Liver (tissue), 9 donors: Measurements from ENCODE around the gene RPS6KB2. TPM values are rescaled to one million over a fixed set of nuclear protein-coding genes. Genes with fewer than 3 reads are reported as not detected.

Experiments
- DNase-seq: peaks from one replicate; pipeline ENCODE4 v3.0.0-alpha.2; 2017; ENCODE audit warnings: low spot score
- H3K27ac ChIP-seq, 2 donors: one replicate each; pipeline ENCODE4 v1.7.0; 2013; ENCODE audit warnings: inconsistent platforms in 2 of 2, low read length in 2 of 2, control low read depth in 1 of 2, low read depth in 1 of 2, mild to moderate bottlenecking in 1 of 2
- H3K27me3 ChIP-seq, 4 donors: one replicate each; pipeline versions ENCODE4 v1.6.1 to v1.7.0; 2013; ENCODE audit warnings: low read length in 3 of 4, inconsistent platforms in 1 of 4, mild to moderate bottlenecking in 1 of 4, moderate library complexity in 1 of 4; ENCODE audit not compliant: control insufficient read depth in 4 of 4, insufficient read depth in 4 of 4
- H3K36me3 ChIP-seq, 4 donors: one replicate each; pipeline versions ENCODE4 v1.6.1 to v1.7.0; 2013; ENCODE audit warnings: low read length in 3 of 4, mild to moderate bottlenecking in 3 of 4, low read depth in 1 of 4, moderate library complexity in 1 of 4; ENCODE audit not compliant: control insufficient read depth in 4 of 4, insufficient read depth in 3 of 4
- H3K4me1 ChIP-seq, 4 donors: one replicate each; pipeline versions ENCODE4 v1.6.1 to v1.7.0; 2013; ENCODE audit warnings: low read length in 3 of 4, mild to moderate bottlenecking in 3 of 4, moderate library complexity in 1 of 4; ENCODE audit not compliant: control insufficient read depth in 4 of 4, insufficient read depth in 4 of 4
- H3K4me3 ChIP-seq, 3 donors: one replicate each; pipeline versions ENCODE4 v1.6.1 to v1.7.0; 2013; ENCODE audit warnings: low read length in 3 of 3, control low read depth in 1 of 3, low read depth in 1 of 3, mild to moderate bottlenecking in 1 of 3
- H3K9ac ChIP-seq, 2 donors: one replicate each; pipeline ENCODE4 v1.7.0; 2013; ENCODE audit warnings: low read length in 2 of 2, mild to moderate bottlenecking in 2 of 2, moderate library complexity in 2 of 2, control low read depth in 1 of 2, low read depth in 1 of 2
- H3K9me3 ChIP-seq, 4 donors: one replicate each; pipeline versions ENCODE4 v1.6.1 to v1.7.0; 2013; ENCODE audit warnings: low read length in 3 of 4; ENCODE audit not compliant: control insufficient read depth in 4 of 4
- EGR1 ChIP-seq, 2 donors: IDR thresholded peaks; 2 replicates each; pipeline ENCODE4 v1.6.1; 2016 to 2018; ENCODE audit warnings: antibody characterized with exemption in 2 of 2, low read depth in 2 of 2
- FOXA1 ChIP-seq: IDR thresholded peaks from 2 replicates; pipeline ENCODE4 v1.6.1; 2016; ENCODE audit warnings: antibody characterized with exemption
- FOXA2 ChIP-seq: IDR thresholded peaks from 2 replicates; pipeline ENCODE4 v1.6.1; 2016; ENCODE audit warnings: antibody characterized with exemption
- GABPA ChIP-seq, 2 donors: IDR thresholded peaks in 1 of 2; conservative IDR thresholded peaks in 1 of 2; 2 replicates each; pipeline ENCODE4 v1.6.1; 2016; ENCODE audit warnings: antibody characterized with exemption in 2 of 2, mild to moderate bottlenecking in 1 of 2, moderate library complexity in 1 of 2
- HNF4A ChIP-seq, 2 donors: conservative IDR thresholded peaks; 2 replicates each; pipeline ENCODE4 v1.6.1; 2016; ENCODE audit warnings: antibody characterized with exemption in 2 of 2, mild to moderate bottlenecking in 2 of 2
- HNF4G ChIP-seq: IDR thresholded peaks from 2 replicates; pipeline ENCODE4 v1.6.1; 2016; ENCODE audit warnings: antibody characterized with exemption
- JUND ChIP-seq, 2 donors: IDR thresholded peaks; 2 replicates each; pipeline ENCODE4 v1.6.1; 2016; ENCODE audit warnings: antibody characterized with exemption in 2 of 2
- NR2F2 ChIP-seq: IDR thresholded peaks from 2 replicates; pipeline ENCODE4 v1.6.1; 2016; ENCODE audit warnings: antibody characterized with exemption
- RAD21 ChIP-seq, 2 donors: IDR thresholded peaks; 2 replicates each; pipeline ENCODE4 v1.6.1; 2016; ENCODE audit warnings: antibody characterized with exemption in 2 of 2, mild to moderate bottlenecking in 2 of 2
- RXRA ChIP-seq, 2 donors: IDR thresholded peaks; 2 replicates each; pipeline ENCODE4 v1.6.1; 2017 to 2018; ENCODE audit warnings: antibody characterized with exemption in 2 of 2, mild to moderate bottlenecking in 1 of 2
- SP1 ChIP-seq: IDR thresholded peaks from 2 replicates; pipeline ENCODE4 v1.6.1; 2018; ENCODE audit warnings: antibody characterized with exemption, mild to moderate bottlenecking
- TAF1 ChIP-seq: conservative IDR thresholded peaks from 2 replicates; pipeline ENCODE4 v1.6.1; 2016; ENCODE audit warnings: antibody characterized with exemption, mild to moderate bottlenecking
- YY1 ChIP-seq: IDR thresholded peaks from 2 replicates; pipeline ENCODE4 v1.6.1; 2016; ENCODE audit warnings: antibody characterized with exemption, mild to moderate bottlenecking
- WGBS: extraction: QIAGEN DNeasy Blood & Tissue Kit; methylation state at CpG from one replicate; pipeline ENCODE4 v1.1.7; 2013; 5-methylcytosine and 5-hydroxymethylcytosine counted together
- polyA plus RNA-seq, 2 donors: library from polyadenylated mRNA; stranded (reverse) in 1 of 2; unstranded in 1 of 2; fragments of 200-250 nt in 1 of 2; fragments of >200 nt in 1 of 2; fragmentation: Nextera tagmentation in 1 of 2; extraction: Ambion mirVana in 1 of 2; gene quantifications; one replicate each; pipeline versions ENCODE4 v1.2.1 to v1.2.3, GENCODE V29; 2013 to 2015
- total RNA-seq, 2 donors: library from RNA; depleted of rRNA; stranded (reverse); fragments of >200 nt; gene quantifications; one replicate each; pipeline ENCODE4 v1.2.3, GENCODE V29; 2014
- TF ChIP-seq, protein P1 (sequence below): fragments of 150-350 bp; IDR thresholded peaks from 2 replicates; pipeline ENCODE4 v1.5.1; 2017; ENCODE audit warnings: improper control_type of control experiment, low read depth, low read length; ENCODE audit not compliant: missing input control
- TF ChIP-seq, protein P2 (sequence below): IDR thresholded peaks from 2 replicates; pipeline ENCODE4 v1.6.1; 2016; ENCODE audit warnings: antibody characterized with exemption, mild to moderate bottlenecking
- TF ChIP-seq, protein P3 (sequence below): IDR thresholded peaks from 2 replicates; pipeline ENCODE4 v1.6.1; 2016; ENCODE audit warnings: antibody characterized with exemption
- TF ChIP-seq, protein P4 (sequence below): IDR thresholded peaks from 2 replicates; pipeline ENCODE4 v1.6.1; 2016; ENCODE audit warnings: antibody characterized with exemption
- TF ChIP-seq, protein P5 (sequence below): IDR thresholded peaks from 2 replicates; pipeline ENCODE4 v1.6.1; 2016; ENCODE audit warnings: antibody characterized with exemption
- donor health status: healthy.
- donor health status: healthy.
- donor health status: healthy.
- donor health status: healthy.
- donor health status: healthy.

RPS6KB2 gene
- total and polyA plus RNA-seq, 4 donors: 31.5 to 49.6 (median 37.7) TPM

DNA sequence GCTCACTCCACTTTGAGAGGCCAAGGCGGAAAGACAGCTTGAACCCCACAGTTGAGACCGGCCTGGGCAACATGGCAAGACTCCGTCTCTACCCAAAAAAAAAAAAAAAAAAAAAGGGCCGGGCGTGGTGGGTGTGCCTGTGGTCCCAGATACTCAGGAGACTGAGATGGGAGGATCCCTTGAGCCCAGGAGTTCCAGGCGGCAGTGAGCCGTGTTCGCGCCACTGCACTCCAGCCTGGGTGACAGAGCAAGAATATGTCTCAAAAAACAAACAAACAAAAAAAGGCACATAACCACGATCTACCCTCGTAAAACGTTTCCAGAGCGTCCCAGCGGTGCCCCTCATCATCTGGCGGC, 37.4 kb upstream of the RPS6KB2 start (continued):
- TF ChIP-seq, protein P1, sequence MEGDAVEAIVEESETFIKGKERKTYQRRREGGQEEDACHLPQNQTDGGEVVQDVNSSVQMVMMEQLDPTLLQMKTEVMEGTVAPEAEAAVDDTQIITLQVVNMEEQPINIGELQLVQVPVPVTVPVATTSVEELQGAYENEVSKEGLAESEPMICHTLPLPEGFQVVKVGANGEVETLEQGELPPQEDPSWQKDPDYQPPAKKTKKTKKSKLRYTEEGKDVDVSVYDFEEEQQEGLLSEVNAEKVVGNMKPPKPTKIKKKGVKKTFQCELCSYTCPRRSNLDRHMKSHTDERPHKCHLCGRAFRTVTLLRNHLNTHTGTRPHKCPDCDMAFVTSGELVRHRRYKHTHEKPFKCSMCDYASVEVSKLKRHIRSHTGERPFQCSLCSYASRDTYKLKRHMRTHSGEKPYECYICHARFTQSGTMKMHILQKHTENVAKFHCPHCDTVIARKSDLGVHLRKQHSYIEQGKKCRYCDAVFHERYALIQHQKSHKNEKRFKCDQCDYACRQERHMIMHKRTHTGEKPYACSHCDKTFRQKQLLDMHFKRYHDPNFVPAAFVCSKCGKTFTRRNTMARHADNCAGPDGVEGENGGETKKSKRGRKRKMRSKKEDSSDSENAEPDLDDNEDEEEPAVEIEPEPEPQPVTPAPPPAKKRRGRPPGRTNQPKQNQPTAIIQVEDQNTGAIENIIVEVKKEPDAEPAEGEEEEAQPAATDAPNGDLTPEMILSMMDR: no peak
- TF ChIP-seq HNF4A (conservative IDR thresholded peaks at IDR 0.05): no peak

DNA sequence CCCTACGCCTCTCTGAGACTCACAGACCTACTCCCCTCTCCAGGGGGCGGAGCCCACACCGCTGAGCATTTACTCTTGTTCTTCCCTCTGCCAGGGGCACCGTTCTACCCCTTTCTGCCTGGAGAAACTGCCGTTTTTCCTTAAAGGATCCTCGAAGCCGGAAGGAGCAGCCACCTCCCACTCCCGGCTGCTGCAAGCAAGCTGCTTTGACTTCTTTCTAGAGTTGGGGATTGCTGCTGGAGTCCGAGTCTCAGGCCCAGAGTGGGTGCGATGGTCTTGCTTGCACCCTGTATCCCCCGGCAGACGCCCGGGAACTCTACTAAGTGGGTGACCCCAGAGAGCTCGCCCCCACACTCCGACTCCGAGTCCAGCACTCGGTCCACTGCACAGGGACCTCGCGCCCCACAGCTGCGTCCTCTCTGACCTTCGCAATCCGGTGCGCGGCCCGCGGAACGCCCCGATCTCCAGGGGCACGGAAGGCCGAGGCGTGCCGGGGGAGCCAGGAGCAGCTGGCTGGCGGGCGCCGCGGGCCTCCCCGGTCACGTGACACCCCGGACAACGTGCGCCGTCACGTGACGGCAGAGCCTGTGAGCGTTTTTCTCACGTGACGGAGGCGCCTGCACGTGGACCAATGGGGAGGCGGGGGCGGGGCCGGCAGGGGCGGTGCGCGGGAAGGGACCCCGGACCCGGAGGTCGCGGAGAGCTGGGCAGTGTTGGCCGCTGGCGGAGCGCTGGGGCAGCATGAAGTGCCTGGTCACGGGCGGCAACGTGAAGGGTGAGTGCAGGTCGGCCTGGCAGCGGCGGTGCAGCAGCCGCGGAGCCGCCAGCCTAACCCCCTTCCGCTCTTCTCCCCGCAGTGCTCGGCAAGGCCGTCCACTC, 36.8 kb upstream of the RPS6KB2 start, which contains the start of gene RAD9A:
Gene RAD9A, plus strand, starts transcription at position 683 of the 879 bp plus-strand sequence. Its CDS starts 59 bp downstream, at position 742.
- Histone ChIP-seq H3K36me3 (peaks cover 0 to 11% (median 6%) of the 10 kb centered on the region in 4 donors), H3K4me1 (peaks cover 0 to 22% (median 16%) of the 10 kb centered on the region in 4 donors), H3K4me3 (peak within 1 kb of the TSS; percentile 81 to 94 (median 85)), H3K27ac (peak within 1 kb of the TSS; percentile 57 to 63), H3K27me3 (no peaks in the 10 kb centered on the region), H3K9me3 (no peaks in the 10 kb centered on the region), H3K9ac (peak within 1 kb of the TSS; percentile 53 to 59)
- WGBS: under 1% methylated on average over 75 of the region's 75 CpGs
- TF ChIP-seq SP1: peak; percentile 64
- TF ChIP-seq FOXA2: no peak
- TF ChIP-seq TAF1: no peak
- TF ChIP-seq FOXA1: no peak
- TF ChIP-seq RXRA (IDR thresholded peaks at IDR 0.05): no peak
- no peak for TF ChIP-seq HNF4G
- peak; percentile 32 for TF ChIP-seq YY1
- TF ChIP-seq, protein P2, sequence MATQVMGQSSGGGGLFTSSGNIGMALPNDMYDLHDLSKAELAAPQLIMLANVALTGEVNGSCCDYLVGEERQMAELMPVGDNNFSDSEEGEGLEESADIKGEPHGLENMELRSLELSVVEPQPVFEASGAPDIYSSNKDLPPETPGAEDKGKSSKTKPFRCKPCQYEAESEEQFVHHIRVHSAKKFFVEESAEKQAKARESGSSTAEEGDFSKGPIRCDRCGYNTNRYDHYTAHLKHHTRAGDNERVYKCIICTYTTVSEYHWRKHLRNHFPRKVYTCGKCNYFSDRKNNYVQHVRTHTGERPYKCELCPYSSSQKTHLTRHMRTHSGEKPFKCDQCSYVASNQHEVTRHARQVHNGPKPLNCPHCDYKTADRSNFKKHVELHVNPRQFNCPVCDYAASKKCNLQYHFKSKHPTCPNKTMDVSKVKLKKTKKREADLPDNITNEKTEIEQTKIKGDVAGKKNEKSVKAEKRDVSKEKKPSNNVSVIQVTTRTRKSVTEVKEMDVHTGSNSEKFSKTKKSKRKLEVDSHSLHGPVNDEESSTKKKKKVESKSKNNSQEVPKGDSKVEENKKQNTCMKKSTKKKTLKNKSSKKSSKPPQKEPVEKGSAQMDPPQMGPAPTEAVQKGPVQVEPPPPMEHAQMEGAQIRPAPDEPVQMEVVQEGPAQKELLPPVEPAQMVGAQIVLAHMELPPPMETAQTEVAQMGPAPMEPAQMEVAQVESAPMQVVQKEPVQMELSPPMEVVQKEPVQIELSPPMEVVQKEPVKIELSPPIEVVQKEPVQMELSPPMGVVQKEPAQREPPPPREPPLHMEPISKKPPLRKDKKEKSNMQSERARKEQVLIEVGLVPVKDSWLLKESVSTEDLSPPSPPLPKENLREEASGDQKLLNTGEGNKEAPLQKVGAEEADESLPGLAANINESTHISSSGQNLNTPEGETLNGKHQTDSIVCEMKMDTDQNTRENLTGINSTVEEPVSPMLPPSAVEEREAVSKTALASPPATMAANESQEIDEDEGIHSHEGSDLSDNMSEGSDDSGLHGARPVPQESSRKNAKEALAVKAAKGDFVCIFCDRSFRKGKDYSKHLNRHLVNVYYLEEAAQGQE: no peak
- TF ChIP-seq, protein P3, sequence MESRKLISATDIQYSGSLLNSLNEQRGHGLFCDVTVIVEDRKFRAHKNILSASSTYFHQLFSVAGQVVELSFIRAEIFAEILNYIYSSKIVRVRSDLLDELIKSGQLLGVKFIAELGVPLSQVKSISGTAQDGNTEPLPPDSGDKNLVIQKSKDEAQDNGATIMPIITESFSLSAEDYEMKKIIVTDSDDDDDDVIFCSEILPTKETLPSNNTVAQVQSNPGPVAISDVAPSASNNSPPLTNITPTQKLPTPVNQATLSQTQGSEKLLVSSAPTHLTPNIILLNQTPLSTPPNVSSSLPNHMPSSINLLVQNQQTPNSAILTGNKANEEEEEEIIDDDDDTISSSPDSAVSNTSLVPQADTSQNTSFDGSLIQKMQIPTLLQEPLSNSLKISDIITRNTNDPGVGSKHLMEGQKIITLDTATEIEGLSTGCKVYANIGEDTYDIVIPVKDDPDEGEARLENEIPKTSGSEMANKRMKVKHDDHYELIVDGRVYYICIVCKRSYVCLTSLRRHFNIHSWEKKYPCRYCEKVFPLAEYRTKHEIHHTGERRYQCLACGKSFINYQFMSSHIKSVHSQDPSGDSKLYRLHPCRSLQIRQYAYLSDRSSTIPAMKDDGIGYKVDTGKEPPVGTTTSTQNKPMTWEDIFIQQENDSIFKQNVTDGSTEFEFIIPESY: no peak
- TF ChIP-seq RAD21 (IDR thresholded peaks at IDR 0.05): peak in 1 of 2 donors; percentile 29
- TF ChIP-seq GABPA (IDR thresholded peaks at IDR 0.05 in 1 of 2, conservative IDR thresholded peaks at IDR 0.05 in 1 of 2): no peak
- TF ChIP-seq EGR1 (IDR thresholded peaks at IDR 0.05; ENCODE audit: low read depth in 2 of 2): no peak
- TF ChIP-seq NR2F2: no peak
- TF ChIP-seq, protein P4, sequence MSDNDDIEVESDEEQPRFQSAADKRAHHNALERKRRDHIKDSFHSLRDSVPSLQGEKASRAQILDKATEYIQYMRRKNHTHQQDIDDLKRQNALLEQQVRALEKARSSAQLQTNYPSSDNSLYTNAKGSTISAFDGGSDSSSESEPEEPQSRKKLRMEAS: no peak
- TF ChIP-seq JUND (IDR thresholded peaks at IDR 0.05): no peak
- TF ChIP-seq, protein P1: no peak
- TF ChIP-seq HNF4A (conservative IDR thresholded peaks at IDR 0.05): peak in 1 of 2 donors; percentile 36
- TF ChIP-seq, protein P5, sequence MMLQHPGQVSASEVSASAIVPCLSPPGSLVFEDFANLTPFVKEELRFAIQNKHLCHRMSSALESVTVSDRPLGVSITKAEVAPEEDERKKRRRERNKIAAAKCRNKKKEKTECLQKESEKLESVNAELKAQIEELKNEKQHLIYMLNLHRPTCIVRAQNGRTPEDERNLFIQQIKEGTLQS: no peak
- peak; percentile 96 for DNase-seq
